ENCODE data around the gene C1QTNF1.
"Not testable (repeated sequence)": the region's sequence is repeated elsewhere in the genome, so short reads cannot be mapped to it uniquely, and the experiment has no call there.

Gene C1QTNF1

DNA sequence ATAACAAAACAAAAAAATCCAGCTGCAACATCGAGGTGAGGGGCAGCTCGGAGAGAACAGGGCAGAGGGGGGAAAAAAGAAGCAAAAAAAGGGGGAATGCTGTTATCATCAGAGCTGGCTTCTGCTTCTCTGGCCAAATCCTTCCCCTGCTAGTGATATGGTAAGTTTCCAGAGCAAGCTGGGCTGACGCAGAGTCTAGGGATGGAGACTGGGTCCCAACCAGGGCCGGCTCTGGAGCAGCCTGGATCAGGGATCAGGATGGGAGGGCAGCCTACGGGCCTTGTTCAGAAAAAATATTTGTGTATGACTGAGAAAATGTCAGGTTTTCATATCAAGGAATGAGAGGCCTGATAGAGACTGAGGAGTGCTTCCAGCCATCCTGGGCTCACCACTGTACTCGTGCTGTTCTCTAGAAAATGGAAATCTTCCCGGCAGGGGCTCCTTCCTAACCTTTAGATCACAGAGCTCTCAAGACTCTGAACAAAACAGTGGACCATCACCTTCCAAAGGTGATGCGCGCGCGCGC, 726 bp upstream of the C1QTNF1 start:
- no peak for DNase-seq (ENCODE audit: low spot score)

DNA sequence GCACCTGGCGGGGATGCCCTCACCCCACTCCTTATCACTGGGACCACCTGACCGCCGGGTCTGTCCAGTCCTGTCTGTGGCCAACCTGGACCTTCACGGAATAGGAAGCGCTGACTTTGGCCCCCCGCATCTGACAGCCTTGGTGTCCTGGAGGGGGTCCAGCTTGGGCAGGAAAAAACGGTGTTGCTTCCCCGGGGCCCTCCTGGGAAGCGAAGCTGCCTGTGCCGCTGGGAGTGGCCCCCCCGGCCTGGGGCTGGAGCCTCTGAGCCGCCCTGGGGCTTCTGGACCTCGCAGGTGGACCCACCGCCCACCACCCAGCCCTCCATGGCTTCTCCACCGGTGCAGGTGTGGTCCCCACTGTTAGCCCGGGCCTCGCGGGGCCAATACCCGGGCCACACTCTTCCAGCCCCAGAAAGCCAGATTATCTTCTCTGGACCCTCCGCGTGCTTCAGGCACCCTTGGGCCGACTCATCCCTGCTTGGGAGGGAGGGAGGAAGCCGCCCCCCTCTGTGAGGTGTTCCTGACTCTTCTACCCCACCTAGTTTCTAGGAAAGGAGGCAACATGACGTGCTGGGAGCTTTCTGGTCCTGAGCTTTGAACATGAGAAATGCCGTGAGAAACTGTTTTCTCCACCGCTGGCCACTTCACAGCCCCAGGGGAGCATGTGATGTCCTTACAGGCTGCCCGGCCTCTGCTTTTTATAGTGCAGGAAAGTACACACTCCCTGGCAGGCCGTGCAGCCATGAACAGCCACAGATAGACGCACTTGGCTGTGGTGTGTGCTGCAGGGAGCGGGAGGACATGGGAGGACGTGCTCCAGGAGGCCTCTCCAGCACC, 1.1 kb downstream of the C1QTNF1 start:
- no peak for DNase-seq (ENCODE audit: low spot score)

GRCh38 chr17:79026376-79027273, 2.7 kb downstream of the C1QTNF1 start:
- peak; percentile 21 for DNase-seq (ENCODE audit: low spot score)

DNA sequence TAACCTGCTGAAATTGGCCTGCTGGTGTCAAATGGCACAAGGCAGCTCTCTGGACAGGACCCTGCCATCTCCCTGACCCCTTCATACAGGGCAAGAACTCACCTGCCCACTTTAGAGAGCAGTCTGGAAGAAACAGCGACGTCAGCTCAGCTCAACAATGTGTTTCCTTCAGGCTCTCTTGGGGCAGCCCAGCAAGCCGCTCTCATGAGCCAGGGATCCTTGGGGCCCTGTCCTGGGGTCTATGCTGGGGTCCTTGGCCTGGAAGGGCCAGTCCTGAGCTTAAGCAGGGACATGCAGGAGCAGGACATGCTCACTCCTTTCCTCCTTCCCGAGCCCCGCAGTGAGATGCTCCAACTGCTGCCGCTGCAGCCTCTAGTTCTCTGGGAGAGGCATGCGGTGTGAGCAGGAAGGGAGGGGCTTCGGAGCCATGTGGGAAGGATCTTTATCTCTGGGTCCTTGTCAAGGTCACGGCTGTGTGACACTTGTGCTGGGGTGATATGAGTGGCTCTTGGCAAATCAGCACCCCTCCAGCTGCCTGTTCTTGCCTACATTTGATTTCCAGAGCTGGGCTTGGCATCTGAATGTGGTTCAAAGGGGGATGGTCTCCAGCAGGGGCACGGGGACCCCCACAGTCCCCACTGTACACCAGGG, 3.4 kb downstream of the C1QTNF1 start:
- DNase-seq (ENCODE audit: low spot score): no peak

DNA sequence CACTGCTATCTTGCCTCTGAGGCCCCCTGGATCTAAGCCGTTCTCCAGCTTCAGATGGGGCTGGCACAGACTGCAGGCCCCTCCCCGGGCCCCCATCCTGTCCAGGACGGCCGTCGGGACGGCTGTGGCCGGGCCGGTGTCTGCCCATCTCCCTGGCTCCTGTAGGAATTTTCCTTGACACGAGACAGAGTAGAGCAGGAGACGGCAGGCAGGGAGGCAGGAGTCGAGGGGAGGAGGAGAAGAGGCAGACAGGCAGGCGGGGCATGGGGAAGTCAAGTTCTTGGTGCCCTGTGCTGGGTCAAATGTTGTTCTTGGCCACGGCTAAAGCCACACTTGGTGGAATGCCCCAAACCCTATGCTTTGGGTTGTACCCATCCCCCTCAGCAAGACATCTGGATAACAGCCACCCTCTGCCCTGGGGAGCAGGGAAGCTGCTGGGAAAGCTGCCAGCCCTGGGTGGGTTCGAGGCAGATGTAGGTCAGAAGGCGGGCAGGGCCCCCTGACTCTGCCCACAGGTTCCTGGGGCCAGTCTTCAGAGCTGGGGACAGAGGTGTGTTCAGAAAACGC, 4.0 kb downstream of the C1QTNF1 start:
- DNase-seq (ENCODE audit: low spot score): no peak

DNA sequence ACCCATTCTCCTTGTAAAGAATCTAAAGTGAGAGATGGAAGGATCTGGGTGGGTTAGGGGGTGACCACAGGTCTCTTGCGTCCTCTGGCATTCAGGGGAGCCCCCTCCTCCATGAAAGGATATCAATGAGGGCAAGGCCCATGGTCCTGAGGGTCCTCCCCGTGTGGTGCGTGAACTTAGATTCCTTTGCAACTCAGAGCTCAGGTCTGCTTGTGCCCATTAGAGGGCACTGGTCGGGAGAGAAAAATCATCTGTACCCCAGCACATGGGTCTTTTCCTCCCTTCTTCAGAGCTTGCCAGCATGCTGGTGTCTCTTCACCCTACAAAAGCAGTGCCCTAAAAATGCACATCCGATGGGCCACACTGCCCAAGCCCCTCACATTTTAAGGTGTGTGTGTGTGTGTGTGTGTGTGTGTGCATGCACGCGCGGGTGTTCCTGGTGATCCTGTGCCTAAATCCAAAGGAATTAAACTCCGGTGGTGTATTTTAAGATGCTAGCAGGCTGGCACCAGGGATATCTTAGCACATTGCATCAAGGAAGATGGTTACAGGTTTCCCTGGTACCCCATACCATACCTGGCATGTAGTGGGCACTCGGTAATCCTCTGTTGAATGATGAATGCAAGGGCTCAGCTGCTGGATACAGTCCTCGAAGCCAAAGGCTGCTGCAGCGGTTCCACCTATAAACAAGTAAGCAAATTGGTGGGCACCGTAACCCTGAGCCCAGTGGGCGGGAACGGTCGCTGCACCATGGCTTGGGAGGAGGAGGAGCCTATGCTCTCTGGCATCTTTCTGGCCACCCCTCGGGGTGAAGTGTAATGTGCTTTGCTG, 4.7 kb downstream of the C1QTNF1 start:
- no peak for DNase-seq (ENCODE audit: low spot score)

GRCh38 chr17:79029327-79030009, 5.5 kb downstream of the C1QTNF1 start:
- no peak for DNase-seq (ENCODE audit: low spot score)

- not testable (repeated sequence) for DNase-seq (ENCODE audit: low spot score)
These were observed 6.7 kb downstream of the C1QTNF1 start for GRCh38 chr17:79030636-79031035.

DNA sequence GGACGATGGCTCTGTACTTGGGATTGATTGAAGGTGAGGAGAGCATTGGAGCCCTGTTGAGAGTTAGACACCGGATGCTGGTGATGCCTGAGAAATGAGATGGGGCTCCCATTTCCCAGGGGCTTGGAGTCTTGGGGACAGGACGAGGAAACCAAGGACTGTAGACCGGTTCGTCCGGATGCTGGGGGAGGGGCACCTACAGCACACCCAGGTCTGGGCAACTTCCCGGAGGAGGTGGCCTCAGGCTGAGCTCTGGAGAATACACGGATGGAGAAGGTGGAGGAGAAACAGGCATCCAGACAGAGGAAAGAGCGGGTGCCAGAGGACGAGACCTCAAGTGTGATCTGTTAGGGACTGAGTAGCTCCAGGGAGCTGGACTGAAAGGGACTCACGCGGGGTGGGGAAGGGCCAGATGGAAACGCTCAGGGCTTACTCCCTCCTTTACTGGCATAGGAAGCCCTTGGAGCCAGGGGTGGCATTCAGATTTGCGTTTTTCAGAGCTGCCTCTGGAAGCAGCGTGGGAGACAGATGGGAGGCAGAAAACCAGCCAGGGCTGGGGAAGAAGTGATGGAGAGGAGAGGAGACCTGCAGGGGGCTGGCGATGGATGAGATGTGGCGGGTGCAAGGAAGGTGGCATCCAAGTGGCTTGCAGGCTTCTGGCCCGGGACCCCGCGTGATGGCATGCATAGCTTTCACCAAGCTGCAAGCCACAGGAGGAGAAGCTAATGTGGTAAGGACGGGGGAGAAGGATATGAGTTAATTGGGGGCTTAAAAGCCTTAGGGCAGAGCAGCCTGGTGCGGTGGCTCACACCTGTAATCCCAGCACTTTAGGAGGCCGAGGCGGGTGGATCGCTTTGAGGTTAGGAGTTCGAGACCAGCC, 8.3 kb downstream of the C1QTNF1 start:
- no peak for DNase-seq (ENCODE audit: low spot score)

GRCh38 chr17:79033046-79033616, 9.2 kb downstream of the C1QTNF1 start:
- DNase-seq (ENCODE audit: low spot score): no peak

GRCh38 chr17:79033741-79034501, 10.0 kb downstream of the C1QTNF1 start:
- no peak for DNase-seq (ENCODE audit: low spot score)

- DNase-seq (ENCODE audit: low spot score): no peak
These were observed 11.0 kb downstream of the C1QTNF1 start for GRCh38 chr17:79034931-79035485.

DNA sequence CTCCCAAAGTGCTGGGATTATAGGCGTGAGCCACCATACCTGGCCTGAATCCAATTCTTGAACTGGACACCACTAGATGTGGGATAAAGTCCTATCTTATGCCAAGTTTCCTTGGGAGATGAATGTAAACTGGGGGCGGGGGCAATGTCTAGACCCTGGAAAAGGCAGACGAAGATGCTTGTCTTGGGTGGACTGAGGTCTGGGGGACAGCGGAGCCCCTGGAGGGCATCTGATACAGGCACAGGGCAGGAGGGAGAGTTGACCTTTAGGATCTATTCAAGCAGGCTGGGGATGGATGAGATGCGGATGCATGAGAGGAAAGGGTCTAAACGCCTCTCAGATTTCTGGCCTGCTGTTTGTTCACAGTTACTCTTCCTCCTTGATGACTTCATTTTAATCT, 11.7 kb downstream of the C1QTNF1 start:
- DNase-seq (ENCODE audit: low spot score): no peak

GRCh38 chr17:79036181-79036580, 12.2 kb downstream of the C1QTNF1 start:
- no peak for DNase-seq (ENCODE audit: low spot score)

DNA sequence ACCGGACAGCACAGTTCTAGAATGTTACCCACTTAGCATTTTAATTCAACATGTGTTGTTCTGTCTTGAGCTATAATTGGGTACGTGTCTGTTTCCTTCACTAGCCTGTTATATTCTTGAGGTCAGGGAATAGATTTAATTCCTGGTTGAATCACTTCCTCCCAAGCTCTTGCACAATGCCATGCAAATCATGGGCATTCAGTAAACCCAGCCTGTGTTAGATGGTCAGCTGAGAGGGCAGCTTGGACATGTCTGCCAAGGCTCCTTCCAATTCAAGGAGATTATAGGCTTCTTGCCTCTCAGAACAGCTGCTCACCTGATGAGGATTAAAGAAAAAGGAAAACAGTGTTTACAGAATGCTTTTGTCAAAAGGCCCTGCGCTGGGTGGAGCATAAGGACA, 12.6 kb downstream of the C1QTNF1 start:
- DNase-seq (ENCODE audit: low spot score): peak; percentile 1

DNA sequence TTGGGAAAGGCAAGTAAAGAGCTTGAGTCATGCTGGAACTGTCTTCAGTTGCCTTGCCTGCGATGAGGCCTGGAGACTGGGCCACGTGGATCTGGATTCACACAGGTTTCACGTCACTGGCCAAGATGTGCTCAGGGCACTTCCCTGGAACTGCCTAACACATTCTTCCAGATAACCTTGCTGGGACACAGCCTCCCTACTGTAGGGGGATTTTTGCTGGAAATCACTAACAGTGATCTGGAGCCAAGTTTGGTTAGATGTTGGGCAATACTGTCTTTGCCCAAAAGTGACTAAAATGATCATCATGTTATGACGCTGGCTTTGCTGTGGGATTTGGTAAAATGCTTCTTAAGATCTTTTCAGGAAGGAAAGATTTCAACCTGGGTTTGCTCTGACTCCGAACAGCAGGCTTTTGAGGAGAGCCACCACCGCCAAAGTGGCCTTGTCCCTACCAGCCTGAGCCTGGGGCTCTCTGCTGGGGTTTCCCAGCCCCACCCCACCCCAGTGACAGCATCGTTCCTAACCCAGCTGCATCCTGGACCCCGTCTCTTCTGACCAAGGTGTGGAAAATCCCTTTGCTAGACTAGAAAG, 14.7 kb downstream of the C1QTNF1 start:
- no peak for DNase-seq (ENCODE audit: low spot score)

DNA sequence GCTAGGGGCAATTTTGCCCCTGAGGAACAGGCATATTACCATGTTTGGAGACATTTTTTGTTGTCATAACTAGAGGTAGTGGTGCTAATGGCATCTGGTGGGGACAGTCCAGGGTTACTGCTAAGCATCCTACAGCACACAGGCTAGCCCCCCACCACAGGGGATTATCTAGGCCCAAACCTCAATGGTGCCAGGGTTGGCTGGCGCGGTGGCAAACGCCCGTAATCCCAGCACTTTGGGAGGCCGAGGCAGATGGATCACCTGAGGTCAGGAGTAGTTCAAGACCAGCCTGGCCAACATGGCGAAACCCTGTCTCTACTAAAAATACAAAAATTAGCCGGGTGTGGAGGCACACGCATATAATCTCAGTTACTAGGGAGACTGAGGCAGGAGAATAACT, 15.2 kb downstream of the C1QTNF1 start:
- DNase-seq (ENCODE audit: low spot score): no peak

DNA sequence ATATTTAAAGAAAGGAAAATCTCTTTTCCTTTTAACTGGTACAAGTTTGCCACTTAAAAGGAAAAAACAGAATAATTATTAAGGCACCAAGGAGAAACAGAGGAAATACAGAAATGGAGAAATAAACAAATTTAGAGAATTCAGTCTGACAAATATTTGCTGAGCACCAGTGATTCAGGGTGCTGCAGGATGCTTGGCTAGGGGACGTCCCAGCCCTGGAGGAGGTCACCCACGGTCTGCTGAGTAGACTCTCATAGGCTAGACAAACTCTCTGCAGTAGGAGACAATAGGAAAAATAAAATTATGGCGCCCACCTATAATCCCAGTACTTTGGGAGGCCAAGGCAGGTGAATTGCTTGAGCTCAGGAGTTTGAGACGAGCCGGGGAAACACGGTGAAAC, 15.9 kb downstream of the C1QTNF1 start:
- DNase-seq (ENCODE audit: low spot score): no peak
